ENCODE data around the gene FGFR2.

The FGFR2 gene

GRCh38 chr10:121598263-121599249, at the start of gene FGFR2:
FGFR2 (minus strand) TSS chr10:121598444; CDS start chr10:121593817, 4,627 bp downstream.
- peak; percentile 50 to 76 for DNase-seq

- DNase-seq: no peak
These were observed 49.2 kb upstream of the FGFR2 start for GRCh38 chr10:121647401-121647800.

GRCh38 chr10:121645696-121646095, 47.5 kb upstream of the FGFR2 start:
- DNase-seq: no peak

DNA sequence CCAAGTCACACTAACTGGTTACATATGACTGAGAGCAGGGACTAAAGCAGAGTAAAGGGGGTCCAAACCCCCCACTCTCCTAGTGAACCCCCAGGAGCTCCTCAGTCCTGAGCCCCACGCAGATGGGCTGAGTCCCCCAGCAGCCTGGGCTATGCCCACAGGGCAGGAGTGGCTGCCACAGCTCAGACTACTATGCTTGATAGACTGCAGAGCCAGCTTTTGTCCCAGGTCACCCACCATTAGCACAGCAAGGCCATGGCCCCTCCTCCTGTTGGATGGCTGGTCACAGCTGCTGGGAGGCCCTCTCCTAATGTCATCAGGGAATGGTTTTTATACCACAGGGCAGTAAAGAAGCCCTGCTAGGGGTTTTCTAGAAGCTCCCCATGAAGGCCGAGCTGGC, 46.3 kb upstream of the FGFR2 start:
- no peak for DNase-seq

DNA sequence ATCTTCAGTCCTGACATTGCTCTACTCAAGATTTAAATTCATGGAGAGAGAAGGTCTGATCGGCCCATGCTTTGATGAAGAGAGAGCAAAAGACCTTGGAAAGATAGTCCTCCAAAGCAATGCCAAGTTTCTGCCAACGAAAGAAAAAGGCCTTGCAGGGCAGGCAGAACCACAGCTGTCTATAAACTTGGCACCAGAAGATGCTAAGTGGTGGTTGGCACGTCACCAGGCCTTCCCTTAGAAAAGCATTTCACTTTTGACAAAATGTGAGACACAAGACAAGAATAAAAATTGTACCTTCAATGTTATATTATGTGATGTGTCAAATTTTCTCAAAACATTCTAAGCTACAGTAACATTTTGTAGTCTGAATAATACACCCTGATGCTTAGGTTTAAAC, 42.0 kb upstream of the FGFR2 start:
- DNase-seq: no peak

DNA sequence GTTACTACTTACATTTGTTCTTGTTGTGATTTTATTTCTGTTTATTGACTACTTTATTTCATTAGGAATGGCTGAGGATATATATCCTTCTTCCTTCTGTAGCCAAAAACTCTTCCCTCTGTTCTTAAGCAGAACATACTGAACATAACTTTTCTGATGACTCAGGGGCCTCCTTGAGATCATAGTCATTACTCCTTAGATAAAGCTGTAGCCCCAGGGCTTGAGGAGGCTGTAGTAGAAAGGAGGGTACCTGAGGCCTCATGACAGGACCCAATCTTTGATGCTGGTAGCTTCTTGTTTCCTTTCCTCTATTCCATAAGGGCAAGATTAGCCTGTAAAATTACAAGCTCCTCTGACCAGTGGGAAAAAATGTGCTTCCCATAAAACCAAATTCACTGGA, 41.2 kb upstream of the FGFR2 start:
- DNase-seq: no peak

GRCh38 chr10:121637437-121637836, 39.2 kb upstream of the FGFR2 start:
- no peak for DNase-seq

- DNase-seq: no peak
These were observed 34.8 kb upstream of the FGFR2 start for GRCh38 chr10:121633056-121633455.

- DNase-seq: no peak
These were observed 33.3 kb upstream of the FGFR2 start for GRCh38 chr10:121631365-121632029.

- no peak for DNase-seq
These were observed 30.6 kb upstream of the FGFR2 start for GRCh38 chr10:121628859-121629258.

DNA sequence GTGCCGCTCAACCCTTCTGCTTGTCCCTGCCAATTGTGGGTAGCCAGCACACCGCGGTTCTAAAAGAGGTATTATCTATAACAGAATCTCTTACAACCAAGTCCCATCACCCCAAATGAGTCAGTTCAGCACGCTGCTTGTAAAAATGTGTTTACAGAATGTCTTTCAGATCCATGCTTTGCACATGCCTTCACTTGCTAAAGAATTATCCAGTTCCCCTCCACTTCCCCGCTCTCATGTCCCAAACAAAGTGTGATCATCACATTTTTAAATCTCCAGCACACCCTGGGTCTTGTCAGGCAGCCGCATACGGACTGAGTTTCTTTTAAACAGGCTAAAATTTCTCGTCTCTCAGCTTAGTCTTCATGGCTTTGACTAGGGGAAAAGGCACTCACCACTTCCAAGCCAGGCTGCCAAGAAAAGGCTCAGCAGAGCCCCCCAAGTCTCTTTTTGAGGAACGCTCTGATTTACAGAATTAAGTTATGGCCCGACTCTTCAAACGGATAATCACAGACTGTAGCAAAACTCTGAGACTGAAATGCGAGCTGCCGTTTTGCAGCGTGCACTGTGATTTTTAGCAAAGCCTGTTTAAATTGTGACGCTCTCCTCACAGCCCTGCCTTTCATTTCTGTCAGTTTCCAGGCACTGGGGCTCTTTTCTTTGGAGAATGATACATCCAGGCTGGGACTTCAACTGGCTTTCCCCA, 29.8 kb upstream of the FGFR2 start:
- no peak for DNase-seq

DNA sequence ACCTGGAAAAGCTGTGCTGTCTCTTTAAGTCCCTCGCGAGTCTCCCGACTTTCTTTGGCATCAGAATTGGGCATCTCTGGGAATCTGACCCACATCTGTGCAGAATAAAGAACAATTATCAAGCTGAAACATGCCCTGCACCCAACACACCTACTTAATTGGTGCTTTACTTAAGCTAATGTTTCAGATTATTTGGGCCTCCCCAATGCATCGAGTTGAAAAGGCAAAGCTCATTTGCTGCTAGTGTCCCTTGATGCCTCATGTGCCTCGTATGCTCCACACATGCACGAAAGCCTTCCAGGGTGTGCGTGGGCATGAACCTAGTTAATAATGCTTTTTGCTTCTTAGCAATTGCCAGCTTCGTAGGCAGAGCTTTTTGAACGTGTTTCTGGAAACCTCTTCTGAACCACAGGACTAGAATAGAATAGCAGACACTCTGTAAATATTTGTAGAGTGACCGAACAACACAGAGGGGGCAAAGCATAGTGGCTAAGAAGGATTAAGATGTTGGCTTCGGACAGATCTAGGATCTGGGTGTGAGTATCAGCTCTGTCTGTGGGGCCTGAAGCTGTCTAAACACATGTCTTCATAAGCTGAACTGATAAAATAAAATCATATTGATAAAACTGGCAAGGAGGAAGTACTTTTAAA, 26.7 kb upstream of the FGFR2 start:
- no peak for DNase-seq

DNA sequence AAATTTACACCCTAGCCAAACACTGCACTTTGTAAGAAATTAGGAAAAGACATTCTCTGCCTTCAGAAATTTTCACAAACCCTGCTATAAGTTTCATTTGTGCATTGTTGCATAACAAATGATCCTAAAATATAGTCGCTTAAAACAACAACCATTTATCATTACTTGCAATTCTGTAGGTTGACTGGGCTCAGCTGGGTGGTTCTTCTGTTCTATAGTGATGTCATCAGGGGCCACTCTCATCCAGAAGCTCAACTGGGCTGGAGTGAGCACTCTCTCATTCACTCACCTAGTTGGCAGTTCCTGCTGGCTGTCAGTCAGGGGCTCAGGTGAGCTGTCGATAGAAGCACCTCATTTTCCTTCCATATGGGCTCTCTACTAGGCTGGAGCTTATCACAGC, 20.7 kb upstream of the FGFR2 start:
- DNase-seq: no peak

GRCh38 chr10:121617176-121617575, 18.9 kb upstream of the FGFR2 start:
- no peak for DNase-seq

DNA sequence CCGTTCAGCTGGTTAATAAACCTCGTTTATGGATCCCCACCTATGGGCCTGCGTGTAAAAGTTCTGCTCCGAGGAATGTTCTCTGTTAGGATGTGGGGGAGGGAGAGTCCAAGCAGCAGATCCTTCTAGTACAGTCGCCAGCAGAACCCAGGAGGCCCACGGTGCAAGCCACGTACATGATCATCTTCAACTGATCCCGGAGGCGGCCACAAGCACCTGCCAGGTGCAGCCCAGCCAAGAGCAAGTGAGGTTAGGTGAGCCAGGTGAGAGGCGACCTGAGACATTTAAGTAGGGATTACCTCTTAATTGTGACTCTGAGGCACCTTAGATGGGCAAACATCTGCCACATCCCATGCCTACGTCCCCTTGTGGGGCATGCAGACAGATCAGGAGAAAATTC, 18.0 kb upstream of the FGFR2 start:
- DNase-seq: no peak

DNA sequence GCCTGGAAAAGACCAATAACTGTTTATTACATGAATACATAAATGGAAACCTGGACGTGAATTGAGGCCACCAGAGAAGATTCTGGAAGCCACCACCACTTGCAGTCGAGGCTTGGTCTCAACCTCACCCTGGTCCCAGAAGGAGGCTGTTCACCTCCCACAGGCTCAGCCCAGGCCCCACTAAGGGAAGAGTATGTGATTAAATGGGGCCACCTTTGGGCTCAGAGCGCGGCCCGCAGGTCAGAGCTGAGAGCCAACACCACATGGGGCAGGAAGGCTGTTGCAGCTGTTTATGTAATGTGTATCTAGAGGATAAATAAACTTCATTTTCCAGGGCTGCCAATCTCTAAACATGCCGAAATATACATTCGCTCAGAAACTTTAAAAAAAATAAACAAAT, 17.6 kb upstream of the FGFR2 start:
- no peak for DNase-seq

GRCh38 chr10:121615435-121615793, 17.2 kb upstream of the FGFR2 start:
- DNase-seq: no peak

DNA sequence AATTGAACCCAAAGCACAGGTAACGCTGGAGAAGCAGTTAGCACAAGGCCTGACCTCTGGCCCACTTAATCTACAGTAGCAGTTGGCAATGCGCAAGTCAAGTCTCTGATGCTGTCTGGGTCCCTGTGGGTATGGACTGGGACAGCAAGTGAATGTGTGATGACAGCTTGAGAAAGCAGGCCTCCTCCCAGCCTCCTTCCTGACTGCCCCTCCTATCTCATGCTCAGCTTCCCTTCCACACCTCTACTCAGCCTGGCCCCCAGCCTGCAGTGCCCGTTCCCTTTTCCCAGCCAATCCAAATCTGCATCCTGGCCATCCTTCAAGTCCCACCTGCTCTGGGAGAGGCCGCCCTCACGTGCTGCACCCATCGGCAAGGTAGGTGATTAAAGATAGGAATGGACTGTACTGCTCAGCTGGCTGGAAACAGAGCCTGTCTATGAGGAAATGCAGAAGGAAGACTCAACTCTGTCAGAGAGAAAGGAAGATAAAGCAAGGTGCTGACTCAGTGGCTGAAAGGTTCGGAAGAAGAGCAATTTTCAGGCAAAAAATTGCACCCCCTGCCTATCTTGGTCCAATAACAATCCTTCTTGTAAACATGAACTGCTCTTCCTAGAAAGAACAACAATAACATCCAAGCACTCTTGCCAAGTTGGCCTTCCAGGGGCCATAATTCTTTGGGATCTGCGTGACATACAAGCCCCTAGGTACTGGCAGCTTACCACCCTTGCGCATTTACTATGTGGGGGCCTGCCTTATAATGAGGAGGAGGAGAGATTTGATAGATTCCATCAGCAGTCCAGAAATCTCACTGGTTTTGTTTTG, 16.6 kb upstream of the FGFR2 start:
- DNase-seq: no peak

GRCh38 chr10:121613456-121613855, 15.2 kb upstream of the FGFR2 start:
- DNase-seq: no peak

- no peak for DNase-seq
These were observed 13.3 kb upstream of the FGFR2 start for GRCh38 chr10:121611393-121612159.

GRCh38 chr10:121610798-121611323, 12.6 kb upstream of the FGFR2 start:
- DNase-seq: no peak
